Measurements from ENCODE around the gene ZER1.

The ZER1 gene

DNA sequence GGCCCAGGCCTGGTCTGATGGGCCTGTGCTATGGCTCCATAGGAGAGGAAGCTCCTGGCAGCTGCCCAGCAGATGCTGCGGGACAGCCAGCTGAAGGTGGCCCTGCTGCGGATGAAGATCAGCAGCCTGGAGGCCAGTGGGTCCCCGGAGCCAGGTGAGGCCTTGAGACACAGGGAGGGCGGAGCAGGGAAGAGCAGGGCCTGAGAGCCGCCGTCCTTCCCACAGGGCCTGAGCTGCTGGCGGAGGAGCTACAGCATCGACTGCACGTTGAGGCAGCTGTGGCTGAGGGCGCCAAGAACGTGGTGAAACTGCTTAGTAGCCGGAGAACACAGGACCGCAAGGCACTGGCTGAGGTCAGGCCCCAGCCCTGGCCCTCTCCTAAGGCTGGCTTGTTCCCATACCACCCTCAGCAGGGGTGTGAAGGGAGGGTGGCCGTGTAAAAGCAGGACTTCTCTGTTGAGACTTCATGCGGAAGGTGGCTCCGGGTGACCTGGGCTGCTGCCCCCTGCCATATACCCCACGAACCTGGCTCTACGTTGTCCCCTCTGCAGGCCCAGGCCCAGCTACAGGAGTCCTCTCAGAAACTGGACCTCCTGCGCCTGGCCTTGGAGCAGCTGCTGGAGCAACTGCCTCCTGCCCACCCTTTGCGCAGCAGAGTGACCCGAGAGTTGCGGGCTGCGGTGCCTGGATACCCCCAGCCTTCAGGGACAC is 64.9 kb downstream of the ZER1 start:
- H3K4me3 ChIP-seq (ENCODE audit: low read depth, low read length) = no peak overlapping the region
- ChIA-PET POLR2A (interaction anchor here (1.0 kb wide), 1 partner anchor 45 kb away, joined by 3 read pairs; no protein-coding TSS in a partner anchor), CTCF (interaction anchor here (0.5 to 2.0 kb wide), 4 partner anchors 10 to 1205 kb away, joined by 3 to 8 read pairs (median 3); no protein-coding TSS in a partner anchor)
- TF ChIP-seq, protein P1, sequence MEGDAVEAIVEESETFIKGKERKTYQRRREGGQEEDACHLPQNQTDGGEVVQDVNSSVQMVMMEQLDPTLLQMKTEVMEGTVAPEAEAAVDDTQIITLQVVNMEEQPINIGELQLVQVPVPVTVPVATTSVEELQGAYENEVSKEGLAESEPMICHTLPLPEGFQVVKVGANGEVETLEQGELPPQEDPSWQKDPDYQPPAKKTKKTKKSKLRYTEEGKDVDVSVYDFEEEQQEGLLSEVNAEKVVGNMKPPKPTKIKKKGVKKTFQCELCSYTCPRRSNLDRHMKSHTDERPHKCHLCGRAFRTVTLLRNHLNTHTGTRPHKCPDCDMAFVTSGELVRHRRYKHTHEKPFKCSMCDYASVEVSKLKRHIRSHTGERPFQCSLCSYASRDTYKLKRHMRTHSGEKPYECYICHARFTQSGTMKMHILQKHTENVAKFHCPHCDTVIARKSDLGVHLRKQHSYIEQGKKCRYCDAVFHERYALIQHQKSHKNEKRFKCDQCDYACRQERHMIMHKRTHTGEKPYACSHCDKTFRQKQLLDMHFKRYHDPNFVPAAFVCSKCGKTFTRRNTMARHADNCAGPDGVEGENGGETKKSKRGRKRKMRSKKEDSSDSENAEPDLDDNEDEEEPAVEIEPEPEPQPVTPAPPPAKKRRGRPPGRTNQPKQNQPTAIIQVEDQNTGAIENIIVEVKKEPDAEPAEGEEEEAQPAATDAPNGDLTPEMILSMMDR (IDR thresholded peaks at IDR 0.05; ENCODE audit: insufficient read depth, low read length, missing control alignments) = no peak
- no peak for DNase-seq (ENCODE audit: low read depth, low spot score)

DNA sequence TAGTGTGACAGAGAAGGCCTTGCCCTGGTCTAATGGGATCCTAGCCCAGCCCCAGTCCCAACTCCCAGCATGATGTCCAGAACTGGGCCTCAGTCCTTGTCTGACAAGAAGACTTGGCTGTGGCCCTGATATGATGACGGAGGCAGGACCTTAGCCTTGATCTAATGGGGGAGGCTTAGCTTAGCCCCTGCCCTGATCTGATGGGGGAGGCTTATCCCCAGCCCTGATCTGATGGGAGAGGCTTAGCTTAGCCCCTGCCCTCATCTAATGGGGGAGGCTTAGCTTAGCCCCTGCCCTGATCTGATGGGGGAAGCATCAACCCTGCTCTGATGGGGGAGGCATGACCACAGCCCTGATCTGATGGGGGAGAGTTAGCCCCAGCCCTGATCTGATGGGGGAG is 65.7 kb downstream of the ZER1 start:
- DNase-seq (ENCODE audit: low read depth, low spot score) = no peak
- CTCF ChIA-PET = interaction anchor here (1.0 to 2.9 kb wide), 4 partner anchors 9 to 71 kb away, joined by 3 to 11 read pairs (median 6); no protein-coding TSS in a partner anchor
- TF ChIP-seq, protein P1 (IDR thresholded peaks at IDR 0.05; ENCODE audit: insufficient read depth, low read length, missing control alignments) = no peak
- POLR2A ChIA-PET = no interaction called here
- H3K4me3 ChIP-seq (ENCODE audit: low read depth, low read length) = no peak overlapping the region

DNA sequence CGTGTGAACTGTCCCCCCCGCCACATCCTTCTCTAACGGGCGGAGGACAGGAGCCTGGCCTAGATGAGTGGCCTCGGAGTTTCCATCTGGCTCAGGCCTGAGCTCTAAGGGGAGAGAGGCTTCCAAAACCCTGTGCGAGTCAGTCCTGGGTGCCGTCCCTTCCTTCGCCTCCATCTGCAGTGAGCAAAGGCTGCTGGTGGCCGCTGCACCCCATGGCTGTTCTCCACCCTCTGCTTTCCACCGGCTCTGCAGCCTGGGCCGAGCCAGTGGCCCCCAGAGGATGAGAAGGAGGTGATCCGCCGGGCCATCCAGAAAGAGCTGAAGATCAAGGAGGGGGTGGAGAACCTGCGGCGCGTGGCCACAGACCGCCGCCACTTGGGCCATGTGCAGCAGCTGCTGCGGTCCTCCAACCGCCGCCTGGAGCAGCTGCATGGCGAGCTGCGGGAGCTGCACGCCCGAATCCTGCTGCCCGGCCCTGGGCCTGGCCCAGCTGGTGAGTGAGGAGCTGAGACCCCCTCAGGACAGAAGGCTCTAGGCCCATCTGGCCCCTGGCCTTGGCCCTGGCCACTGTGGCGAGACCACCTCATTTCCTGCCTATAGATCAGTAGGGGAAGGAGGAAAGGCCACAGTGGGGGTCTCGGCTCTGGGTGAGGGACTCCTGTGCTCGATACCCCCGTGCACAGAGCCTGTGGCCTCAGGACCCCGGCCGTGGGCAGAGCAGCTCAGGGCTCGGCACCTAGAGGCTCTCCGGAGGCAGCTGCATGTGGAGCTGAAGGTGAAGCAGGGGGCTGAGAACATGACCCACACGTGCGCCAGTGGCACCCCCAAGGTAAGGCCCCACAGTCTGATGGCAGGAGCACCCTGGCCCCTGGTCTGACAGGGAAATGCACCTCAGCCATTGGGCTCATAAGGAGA is 66.4 kb downstream of the ZER1 start:
- CTCF ChIA-PET = interaction anchor here (1.4 to 2.9 kb wide), 5 partner anchors 9 to 19 kb away, joined by 3 to 11 read pairs (median 4); partner anchors contain the start of gene ZDHHC12
- no peak overlapping the region for H3K4me3 ChIP-seq (ENCODE audit: low read depth, low read length)
- POLR2A ChIA-PET = no interaction called here
- TF ChIP-seq, protein P1 (IDR thresholded peaks at IDR 0.05; ENCODE audit: insufficient read depth, low read length, missing control alignments) = no peak
- DNase-seq (ENCODE audit: low read depth, low spot score) = no peak

DNA sequence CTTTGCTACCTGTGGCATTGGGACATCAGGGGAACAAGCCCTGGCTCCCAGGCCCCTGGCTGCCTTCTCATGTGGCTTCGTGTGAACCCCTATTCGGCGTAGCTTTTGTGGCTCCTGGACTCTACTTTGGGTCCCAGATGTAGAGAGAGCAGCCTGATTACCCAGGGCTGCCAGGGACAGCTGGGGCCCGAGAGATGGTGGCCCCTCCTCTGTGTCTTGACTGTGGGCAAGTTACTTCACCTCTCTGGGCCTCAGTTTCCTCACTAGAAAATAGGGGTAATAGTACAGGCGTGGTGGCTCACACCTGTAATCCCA is 67.4 kb downstream of the ZER1 start:
- DNase-seq (ENCODE audit: low read depth, low spot score) = no peak
- CTCF ChIA-PET = interaction anchor here (0.6 to 2.9 kb wide), 11 partner anchors 10 to 70 kb away, joined by 3 to 11 read pairs (median 3); partner anchors contain the start of genes SET and ZDHHC12
- POLR2A ChIA-PET = no interaction called here
- H3K4me3 ChIP-seq (ENCODE audit: low read depth, low read length) = no peak overlapping the region
- TF ChIP-seq, protein P1 (IDR thresholded peaks at IDR 0.05; ENCODE audit: insufficient read depth, low read length, missing control alignments) = no peak

DNA sequence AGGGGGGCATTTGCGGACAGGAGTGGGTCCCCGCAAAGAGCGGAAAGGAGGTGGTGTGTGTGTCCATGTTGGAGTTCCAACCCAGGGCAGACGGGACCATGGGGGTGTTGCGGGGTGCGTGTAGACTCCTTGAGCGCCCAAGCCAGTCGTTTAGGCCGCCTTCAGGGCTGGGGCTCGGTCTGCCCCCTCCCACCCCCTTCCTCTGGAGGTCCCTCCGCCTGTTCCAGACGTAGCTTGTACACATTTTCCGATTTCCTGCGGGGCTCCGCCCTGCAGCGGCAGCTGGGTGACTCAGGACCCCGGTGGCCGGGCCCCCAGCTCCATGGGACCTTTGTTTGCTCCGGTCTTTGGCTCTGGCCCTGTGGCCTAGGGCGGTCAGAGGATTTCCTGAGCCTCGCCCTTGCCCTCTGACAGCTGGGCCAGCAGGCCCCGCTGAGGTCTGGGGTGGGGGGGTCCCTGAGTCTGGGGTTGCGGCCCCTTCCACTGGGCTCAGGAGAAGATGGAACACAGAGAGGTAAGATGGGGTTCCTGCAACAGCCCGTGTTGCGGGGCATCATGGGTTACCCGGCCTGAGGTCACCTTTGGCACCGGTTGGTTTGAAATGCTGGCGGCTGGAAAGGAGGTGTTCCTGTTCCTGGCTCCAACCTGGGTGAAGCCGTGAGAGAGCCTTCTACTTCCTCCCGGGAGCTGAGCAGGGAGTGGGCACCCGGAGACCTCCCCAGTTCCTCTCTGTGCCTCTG is 67.9 kb downstream of the ZER1 start:
- ChIA-PET CTCF (interaction anchor here (0.6 to 2.9 kb wide), 14 partner anchors 8 to 178 kb away, joined by 3 to 11 read pairs (median 3); partner anchors contain the start of genes KYAT1, SET and ZDHHC12), POLR2A (no interaction called here)
- TF ChIP-seq, protein P1 (IDR thresholded peaks at IDR 0.05; ENCODE audit: insufficient read depth, low read length, missing control alignments) = no peak
- DNase-seq (ENCODE audit: low read depth, low spot score) = no peak
- peak overlapping the region; percentile 70 for H3K4me3 ChIP-seq (ENCODE audit: low read depth, low read length)

Measured in AG04449 (cell line).